Type B pancreatic cell (in vitro differentiated cells): ENCODE results near the gene PDLIM4. TPM values are rescaled to one million over a fixed set of nuclear protein-coding genes. Genes with fewer than 3 reads are reported as not detected.

Source experiments
- DNase-seq: peaks from one replicate; pipeline ENCODE4 v3.0.0; 2021; ENCODE audit warnings: mixed read lengths; ENCODE audit not compliant: unreplicated experiment; ENCODE audit errors: extremely low spot score
- H3K27ac Mint-ChIP-seq: 2 replicates; pipeline ENCODE4 v1.8.0; 2021; ENCODE audit warnings: mild to moderate bottlenecking, mixed read lengths
- H3K27me3 Mint-ChIP-seq: 2 replicates; pipeline ENCODE4 v1.8.0; 2021; ENCODE audit warnings: mixed read lengths
- H3K36me3 Mint-ChIP-seq: 2 replicates; pipeline ENCODE4 v1.8.0; 2021; ENCODE audit warnings: mixed read lengths
- H3K4me1 Mint-ChIP-seq: one replicate; pipeline ENCODE4 v1.8.0; 2021; ENCODE audit warnings: mixed read lengths; ENCODE audit not compliant: unreplicated experiment
- H3K4me3 Mint-ChIP-seq: 2 replicates; pipeline ENCODE4 v1.8.0; 2021; ENCODE audit warnings: mild to moderate bottlenecking, mixed read lengths
- H3K9me3 Mint-ChIP-seq: 2 replicates; pipeline ENCODE4 v1.8.0; 2021; ENCODE audit warnings: mixed read lengths
- CTCF ChIP-seq: fragments of 200-600 bp; sonication (generic); conservative IDR thresholded peaks from 2 replicates; pipeline ENCODE4 v1.5.0; 2021; ENCODE audit warnings: antibody characterized with exemption, mild to moderate bottlenecking
- total RNA-seq: library from RNA; stranded (reverse); gene quantifications from 2 replicates; pipeline ENCODE4 v1.2.1, GENCODE V29; 2021; ENCODE audit warnings: low replicate concordance

PDLIM4 gene
- total RNA-seq, 1 donor from 2014 or later, result 43.8 TPM

GRCh38 chr5:132277971-132278853 lies 20.7 kb downstream of the PDLIM4 start:
- Mint-ChIP-seq H3K27me3 (no peaks in the 10 kb centered on the region), H3K9me3 (no peaks in the 10 kb centered on the region), H3K36me3 (peaks cover 5% of the 10 kb centered on the region), H3K4me3 (no peak overlapping the region), H3K4me1 (peaks cover 37% of the 10 kb centered on the region), H3K27ac (peak overlapping the region; percentile 4)
- TF ChIP-seq CTCF, result no peak
- no peak for DNase-seq

GRCh38 chr5:132279801-132280200 lies 22.3 kb downstream of the PDLIM4 start:
- no peaks in the 10 kb centered on the region for H3K27me3 Mint-ChIP-seq
- no peak overlapping the region for H3K27ac Mint-ChIP-seq
- H3K36me3 Mint-ChIP-seq, result peaks cover 5% of the 10 kb centered on the region
- no peaks in the 10 kb centered on the region for H3K9me3 Mint-ChIP-seq
- no peak for DNase-seq
- H3K4me3 Mint-ChIP-seq, result no peak overlapping the region
- no peak for TF ChIP-seq CTCF
- peaks cover 24% of the 10 kb centered on the region for H3K4me1 Mint-ChIP-seq

GRCh38 chr5:132280371-132281240 lies 23.1 kb downstream of the PDLIM4 start:
- Mint-ChIP-seq H3K4me1 (peaks cover 19% of the 10 kb centered on the region), H3K4me3 (no peak overlapping the region), H3K27me3 (no peaks in the 10 kb centered on the region), H3K9me3 (no peaks in the 10 kb centered on the region), H3K27ac (no peak overlapping the region), H3K36me3 (no peaks in the 10 kb centered on the region)
- TF ChIP-seq CTCF, result no peak
- no peak for DNase-seq

- Mint-ChIP-seq H3K4me3 (no peak overlapping the region), H3K9me3 (no peaks in the 10 kb centered on the region), H3K4me1 (peaks cover 13% of the 10 kb centered on the region), H3K27me3 (no peaks in the 10 kb centered on the region), H3K36me3 (no peaks in the 10 kb centered on the region), H3K27ac (no peak overlapping the region)
- DNase-seq, result no peak
- TF ChIP-seq CTCF, result no peak
Observed at GRCh38 chr5:132281856-132282614, 24.5 kb downstream of the PDLIM4 start.

- TF ChIP-seq CTCF, result peak; percentile 69
Observed at GRCh38 chr5:132283423-132284043, 26.0 kb downstream of the PDLIM4 start.

More at GRCh38 chr5:132283423-132284043, 26.0 kb downstream of the PDLIM4 start:
- Mint-ChIP-seq H3K9me3 (no peaks in the 10 kb centered on the region), H3K27ac (no peak overlapping the region), H3K4me1 (peaks cover 5% of the 10 kb centered on the region), H3K27me3 (no peaks in the 10 kb centered on the region), H3K4me3 (no peak overlapping the region), H3K36me3 (no peaks in the 10 kb centered on the region)
- DNase-seq, result no peak
